Uterus (tissue), 2 donors: ENCODE results near the gene HTRA1.

Source experiments
- POLR2A ChIP-seq, 2 donors: fragments of 450-650 bp; IDR thresholded peaks; one replicate each; pipeline ENCODE4 v1.6.1; 2016; ENCODE audit warnings: antibody characterized with exemption in 2 of 2, mild to moderate bottlenecking in 1 of 2, moderate library complexity in 1 of 2
- TF ChIP-seq, protein P1 (sequence below), 4 experiments: fragments of 200-600 bp in 2 of 4; fragments of 450-650 bp in 2 of 4; sonication (generic) in 2 of 4; IDR thresholded peaks; one replicate each; pipeline ENCODE4 v1.5.1; 2016 to 2019; ENCODE audit warnings: antibody characterized with exemption in 4 of 4, mild to moderate bottlenecking in 2 of 4, moderate library complexity in 1 of 4

DNA sequence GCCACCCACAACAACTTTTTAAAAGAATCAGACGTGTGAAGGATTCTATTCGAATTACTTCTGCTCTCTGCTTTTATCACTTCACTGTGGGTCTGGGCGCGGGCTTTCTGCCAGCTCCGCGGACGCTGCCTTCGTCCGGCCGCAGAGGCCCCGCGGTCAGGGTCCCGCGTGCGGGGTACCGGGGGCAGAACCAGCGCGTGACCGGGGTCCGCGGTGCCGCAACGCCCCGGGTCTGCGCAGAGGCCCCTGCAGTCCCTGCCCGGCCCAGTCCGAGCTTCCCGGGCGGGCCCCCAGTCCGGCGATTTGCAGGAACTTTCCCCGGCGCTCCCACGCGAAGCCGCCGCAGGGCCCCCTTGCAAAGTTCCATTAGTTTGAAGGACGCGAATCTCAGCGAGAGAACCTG lies 461 bp upstream of the HTRA1 start:
- no peak for TF ChIP-seq POLR2A (IDR thresholded peaks at IDR 0.05)
- TF ChIP-seq, protein P1, sequence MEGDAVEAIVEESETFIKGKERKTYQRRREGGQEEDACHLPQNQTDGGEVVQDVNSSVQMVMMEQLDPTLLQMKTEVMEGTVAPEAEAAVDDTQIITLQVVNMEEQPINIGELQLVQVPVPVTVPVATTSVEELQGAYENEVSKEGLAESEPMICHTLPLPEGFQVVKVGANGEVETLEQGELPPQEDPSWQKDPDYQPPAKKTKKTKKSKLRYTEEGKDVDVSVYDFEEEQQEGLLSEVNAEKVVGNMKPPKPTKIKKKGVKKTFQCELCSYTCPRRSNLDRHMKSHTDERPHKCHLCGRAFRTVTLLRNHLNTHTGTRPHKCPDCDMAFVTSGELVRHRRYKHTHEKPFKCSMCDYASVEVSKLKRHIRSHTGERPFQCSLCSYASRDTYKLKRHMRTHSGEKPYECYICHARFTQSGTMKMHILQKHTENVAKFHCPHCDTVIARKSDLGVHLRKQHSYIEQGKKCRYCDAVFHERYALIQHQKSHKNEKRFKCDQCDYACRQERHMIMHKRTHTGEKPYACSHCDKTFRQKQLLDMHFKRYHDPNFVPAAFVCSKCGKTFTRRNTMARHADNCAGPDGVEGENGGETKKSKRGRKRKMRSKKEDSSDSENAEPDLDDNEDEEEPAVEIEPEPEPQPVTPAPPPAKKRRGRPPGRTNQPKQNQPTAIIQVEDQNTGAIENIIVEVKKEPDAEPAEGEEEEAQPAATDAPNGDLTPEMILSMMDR (IDR thresholded peaks at IDR 0.05) = no peak
